GM18505 (cell line): Measurements from ENCODE around the gene ATG7.
"Not testable (repeated sequence)": the region's sequence is repeated elsewhere in the genome, so short reads cannot be mapped to it uniquely, and the experiment has no call there.

Experiments
- ATAC-seq: cut with Tn5 transposase; IDR thresholded peaks from one replicate; pipeline ENCODE4 v1.9.1; 2021; ENCODE audit not compliant: unreplicated experiment
- POLR2A ChIP-seq: IDR thresholded peaks from 4 replicates; pipeline ENCODE4 v1.6.1; 2011; ENCODE audit warnings: borderline replicate concordance; ENCODE audit not compliant: insufficient read depth, insufficient read length; ENCODE audit errors: extremely low read depth

Gene ATG7

DNA sequence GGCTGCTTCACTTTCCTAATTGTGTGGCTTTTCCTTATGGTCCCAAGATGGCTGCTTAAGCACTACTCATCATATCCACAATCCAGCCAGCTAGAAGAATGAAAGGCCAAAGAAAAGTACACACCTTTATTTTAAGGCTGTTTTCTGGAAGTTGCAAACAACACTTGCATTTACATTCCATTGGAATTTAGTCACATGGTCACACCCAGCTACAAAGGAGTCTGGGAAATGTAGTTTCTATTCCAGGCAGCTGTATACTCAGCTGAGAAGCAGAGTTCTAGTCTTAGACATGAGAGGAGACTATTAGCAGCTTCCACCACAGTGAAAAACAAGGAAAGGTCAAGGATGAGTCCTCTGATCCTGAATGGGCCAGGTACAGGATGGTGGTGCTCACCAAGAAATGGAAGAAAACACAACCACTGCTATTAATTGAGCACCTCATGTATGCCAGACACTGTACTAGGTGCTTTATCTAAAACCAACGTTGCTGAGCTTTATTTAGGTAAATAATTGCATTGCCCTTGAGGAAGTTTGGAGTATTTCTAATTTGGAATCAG is 28.0 kb upstream of the ATG7 start:
- no peak for TF ChIP-seq POLR2A
- no peak for ATAC-seq

GRCh38 chr3:11245276-11245675 is 26.9 kb upstream of the ATG7 start:
- no peak for TF ChIP-seq POLR2A
- ATAC-seq = no peak

DNA sequence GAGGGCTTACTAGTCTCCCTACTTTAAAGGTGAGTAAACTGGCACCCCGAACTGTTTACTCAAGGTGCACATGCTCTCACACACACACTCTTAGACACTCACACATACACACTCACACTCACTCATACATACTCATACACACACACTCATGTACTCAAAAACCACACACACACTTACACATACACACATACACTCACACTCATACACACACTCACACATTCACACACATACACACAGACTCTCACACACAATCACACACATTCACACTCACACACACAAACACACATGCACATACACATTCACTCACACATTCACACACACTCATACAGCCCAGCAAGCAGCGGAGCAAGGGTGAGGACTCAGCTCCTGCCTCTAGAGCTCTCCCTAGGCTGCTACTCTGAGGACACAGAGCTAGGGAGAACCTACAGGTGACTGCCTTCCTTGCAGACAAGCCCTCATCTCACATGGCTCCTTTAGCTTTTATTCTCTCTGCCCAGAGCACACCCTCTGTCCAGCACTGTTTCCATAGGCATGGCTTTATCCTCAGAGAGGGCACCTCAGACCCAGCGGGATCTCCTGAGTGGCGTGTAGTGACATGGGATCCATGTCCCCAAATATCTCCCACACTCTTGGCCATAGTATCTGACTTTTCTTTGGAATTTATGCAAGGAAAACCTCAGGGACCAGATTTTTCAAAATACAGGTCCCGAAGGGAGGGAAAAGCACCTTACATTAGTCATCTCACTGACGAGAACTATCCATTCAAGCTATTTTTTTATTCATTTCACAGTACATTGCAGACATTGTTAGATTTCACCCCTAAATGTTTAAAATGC is 26.2 kb upstream of the ATG7 start:
- no peak for TF ChIP-seq POLR2A
- no peak for ATAC-seq

- no peak for TF ChIP-seq POLR2A
- ATAC-seq = no peak
Measured at GRCh38 chr3:11246663-11246970, 25.6 kb upstream of the ATG7 start.

- no peak for ATAC-seq
- TF ChIP-seq POLR2A = no peak
Measured at GRCh38 chr3:11247362-11247761, 24.8 kb upstream of the ATG7 start.

GRCh38 chr3:11248596-11248995 is 23.6 kb upstream of the ATG7 start:
- no peak for TF ChIP-seq POLR2A
- no peak for ATAC-seq

GRCh38 chr3:11250902-11251806 is 21.0 kb upstream of the ATG7 start:
- ATAC-seq = no peak
- no peak for TF ChIP-seq POLR2A

GRCh38 chr3:11251807-11252176 is 20.4 kb upstream of the ATG7 start:
- TF ChIP-seq POLR2A = no peak
- no peak for ATAC-seq

DNA sequence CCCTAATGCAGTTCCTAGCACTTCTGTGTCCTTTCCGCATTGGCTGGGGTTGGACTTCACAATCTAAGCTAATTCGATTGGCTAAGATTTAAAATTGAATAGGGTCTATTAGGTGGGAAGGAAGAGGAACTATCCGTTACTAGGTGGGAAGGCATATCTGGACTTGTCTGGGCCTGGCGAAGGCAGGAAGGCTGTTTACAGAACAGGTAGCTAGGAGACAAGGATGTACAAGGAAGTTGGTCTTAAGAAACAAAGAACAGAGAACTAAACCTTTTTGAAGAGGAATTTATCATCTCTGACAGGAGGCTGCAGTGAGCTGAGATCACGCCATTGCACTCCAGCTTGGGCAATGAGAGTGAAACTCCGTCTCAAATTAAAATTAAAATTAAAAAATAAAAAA is 17.3 kb upstream of the ATG7 start:
- no peak for TF ChIP-seq POLR2A
- ATAC-seq = no peak

GRCh38 chr3:11255537-11255936 is 16.7 kb upstream of the ATG7 start:
- ATAC-seq = not testable (repeated sequence)

DNA sequence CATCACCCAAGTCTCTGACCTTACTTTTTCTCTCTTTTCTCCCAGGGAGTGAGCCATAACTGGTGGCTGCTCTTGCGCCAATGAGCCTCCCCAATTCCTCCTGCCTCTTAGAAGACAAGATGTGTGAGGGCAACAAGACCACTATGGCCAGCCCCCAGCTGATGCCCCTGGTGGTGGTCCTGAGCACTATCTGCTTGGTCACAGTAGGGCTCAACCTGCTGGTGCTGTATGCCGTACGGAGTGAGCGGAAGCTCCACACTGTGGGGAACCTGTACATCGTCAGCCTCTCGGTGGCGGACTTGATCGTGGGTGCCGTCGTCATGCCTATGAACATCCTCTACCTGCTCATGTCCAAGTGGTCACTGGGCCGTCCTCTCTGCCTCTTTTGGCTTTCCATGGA is 13.2 kb upstream of the ATG7 start:
- ATAC-seq = no peak
- no peak for TF ChIP-seq POLR2A

GRCh38 chr3:11260460-11260859 is 11.7 kb upstream of the ATG7 start:
- no peak for TF ChIP-seq POLR2A
- ATAC-seq = no peak

DNA sequence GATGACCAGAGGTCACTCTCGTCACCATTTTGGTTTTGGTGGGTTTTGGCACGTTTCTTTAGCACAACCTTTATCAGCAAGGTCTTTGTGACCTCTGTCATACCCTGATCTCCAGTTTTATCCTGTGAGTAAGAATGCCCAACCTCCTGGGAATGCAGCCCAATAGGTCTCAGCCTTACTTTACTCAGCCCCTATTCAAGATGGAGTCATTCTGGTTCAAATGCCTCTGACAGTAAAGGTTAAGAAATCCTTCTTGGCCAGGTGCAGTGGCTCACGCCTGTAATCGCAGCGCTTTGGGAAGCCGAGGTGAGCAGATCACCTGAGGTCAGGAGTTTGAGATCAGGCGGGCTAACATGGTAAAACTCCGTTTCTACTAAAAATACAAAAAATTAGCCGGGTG is 3.2 kb upstream of the ATG7 start:
- ATAC-seq = no peak
- TF ChIP-seq POLR2A = no peak
